Upper lobe of right lung (tissue), 1 donor: ENCODE results near the gene XRN2. TPM values are rescaled to one million over a fixed set of nuclear protein-coding genes. Genes with fewer than 3 reads are reported as not detected.

ENCODE experiments used
- ATAC-seq: fragments of 200-7000 bp; cut with Tn5 transposase; one replicate; pipeline ENCODE4 v1.9.1; 2020; ENCODE audit warnings: mild to moderate bottlenecking, moderate library complexity
- DNase-seq: peaks from one replicate; pipeline ENCODE4 v3.0.0-alpha.2; 2020
- H3K27ac ChIP-seq: fragments of 200-600 bp; one replicate; pipeline ENCODE4 v1.8.0; 2022
- H3K27me3 ChIP-seq: fragments of 200-600 bp; one replicate; pipeline ENCODE4 v1.8.0; 2022; ENCODE audit warnings: mild to moderate bottlenecking
- H3K36me3 ChIP-seq: fragments of 200-600 bp; one replicate; pipeline ENCODE4 v1.8.0; 2022
- H3K4me1 ChIP-seq: fragments of 200-600 bp; one replicate; pipeline ENCODE4 v1.8.0; 2022
- H3K4me3 ChIP-seq: fragments of 200-600 bp; one replicate; pipeline ENCODE4 v1.8.0; 2022; ENCODE audit warnings: mild to moderate bottlenecking
- H3K9me3 ChIP-seq: fragments of 200-600 bp; one replicate; pipeline ENCODE4 v1.8.0; 2022
- intact Hi-C: fragments of 100-400 bp; cut with DNase I; formaldehyde crosslinking; loops from one replicate; pipeline ENCODE4 v1.11.0; 2022
- total RNA-seq: library from RNA; stranded (reverse); fragmentation: NEBNext Ultra II Directional; extraction: Animal tissue kit (Norgen Biotek cat#: 25700); gene quantifications from one replicate; pipeline ENCODE4 v1.2.1, GENCODE V29; 2021
- TF ChIP-seq, protein P1 (sequence below): fragments of 200-600 bp; IDR thresholded peaks from one replicate; pipeline ENCODE4 v1.8.0; 2022; ENCODE audit warnings: antibody characterized with exemption
- donor health status: DM: no; HTN: yes; CAD: no; lungs with severe emphysema.

Gene XRN2
- total RNA-seq, 1 donor from 2014 or later, result 54.9 TPM

DNA sequence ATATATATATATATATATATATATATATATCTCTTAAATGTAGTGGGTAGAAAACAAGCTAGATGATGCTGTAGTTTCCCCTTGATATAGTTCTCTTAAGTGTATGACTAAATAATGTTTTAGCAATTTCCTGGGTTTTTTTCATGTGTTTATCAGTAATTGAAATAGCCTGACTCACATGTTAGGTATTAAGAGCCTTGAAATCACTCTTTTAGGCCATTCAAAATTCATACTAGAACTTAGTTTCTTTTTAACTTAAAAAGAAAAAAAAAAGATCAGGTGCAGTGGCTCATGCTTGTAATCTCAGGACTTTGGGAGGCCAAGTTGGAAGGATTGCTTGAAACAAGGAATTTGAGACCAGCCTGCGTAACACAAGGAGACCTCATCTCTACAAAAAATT is 50.1 kb downstream of the XRN2 start:
- no peak for ATAC-seq
- intact Hi-C loops, result no loop called here
- no peaks in the 10 kb centered on the region for H3K4me1 ChIP-seq
- H3K36me3 ChIP-seq, result peaks cover 78% of the 10 kb centered on the region
- no peaks in the 10 kb centered on the region for H3K9me3 ChIP-seq
- no peak overlapping the region for H3K4me3 ChIP-seq
- no peaks in the 10 kb centered on the region for H3K27me3 ChIP-seq
- TF ChIP-seq, protein P1, sequence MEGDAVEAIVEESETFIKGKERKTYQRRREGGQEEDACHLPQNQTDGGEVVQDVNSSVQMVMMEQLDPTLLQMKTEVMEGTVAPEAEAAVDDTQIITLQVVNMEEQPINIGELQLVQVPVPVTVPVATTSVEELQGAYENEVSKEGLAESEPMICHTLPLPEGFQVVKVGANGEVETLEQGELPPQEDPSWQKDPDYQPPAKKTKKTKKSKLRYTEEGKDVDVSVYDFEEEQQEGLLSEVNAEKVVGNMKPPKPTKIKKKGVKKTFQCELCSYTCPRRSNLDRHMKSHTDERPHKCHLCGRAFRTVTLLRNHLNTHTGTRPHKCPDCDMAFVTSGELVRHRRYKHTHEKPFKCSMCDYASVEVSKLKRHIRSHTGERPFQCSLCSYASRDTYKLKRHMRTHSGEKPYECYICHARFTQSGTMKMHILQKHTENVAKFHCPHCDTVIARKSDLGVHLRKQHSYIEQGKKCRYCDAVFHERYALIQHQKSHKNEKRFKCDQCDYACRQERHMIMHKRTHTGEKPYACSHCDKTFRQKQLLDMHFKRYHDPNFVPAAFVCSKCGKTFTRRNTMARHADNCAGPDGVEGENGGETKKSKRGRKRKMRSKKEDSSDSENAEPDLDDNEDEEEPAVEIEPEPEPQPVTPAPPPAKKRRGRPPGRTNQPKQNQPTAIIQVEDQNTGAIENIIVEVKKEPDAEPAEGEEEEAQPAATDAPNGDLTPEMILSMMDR, result no peak
- H3K27ac ChIP-seq, result no peak overlapping the region
- DNase-seq, result no peak

DNA sequence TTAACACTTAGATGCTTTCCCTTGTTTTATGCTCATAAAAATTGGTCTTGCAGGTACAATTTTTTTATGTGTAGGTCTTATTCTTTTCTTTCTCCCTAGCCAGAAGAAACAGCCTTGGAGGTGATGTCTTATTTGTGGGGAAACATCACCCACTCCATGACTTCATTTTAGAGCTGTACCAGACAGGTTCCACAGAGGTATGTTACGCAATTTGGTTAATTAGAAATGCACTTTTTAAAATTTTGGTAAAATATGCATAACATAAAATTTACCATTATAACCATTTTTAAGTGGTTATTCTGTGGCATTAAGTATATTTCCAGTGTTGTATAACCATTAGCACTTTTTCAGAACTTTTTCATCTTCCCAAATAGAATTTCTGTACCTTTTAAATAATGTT is 52.9 kb downstream of the XRN2 start:
- H3K36me3 ChIP-seq, result peaks cover 80% of the 10 kb centered on the region
- intact Hi-C loops, result no loop called here
- DNase-seq, result no peak
- H3K27ac ChIP-seq, result no peak overlapping the region
- H3K4me3 ChIP-seq, result no peak overlapping the region
- H3K9me3 ChIP-seq, result no peaks in the 10 kb centered on the region
- peaks cover 11% of the 10 kb centered on the region for H3K4me1 ChIP-seq
- TF ChIP-seq, protein P1, result no peak
- ATAC-seq, result no peak
- no peaks in the 10 kb centered on the region for H3K27me3 ChIP-seq

- Histone ChIP-seq H3K27ac (no peak overlapping the region), H3K9me3 (no peaks in the 10 kb centered on the region), H3K27me3 (no peaks in the 10 kb centered on the region), H3K4me3 (no peak overlapping the region), H3K4me1 (peaks cover 15% of the 10 kb centered on the region), H3K36me3 (peaks cover 76% of the 10 kb centered on the region)
- intact Hi-C loops, result no loop called here
- DNase-seq (no peak), ATAC-seq (no peak)
- TF ChIP-seq, protein P1, result no peak
Measured at GRCh38 chr20:21356386-21356785, 53.3 kb downstream of the XRN2 start.

DNA sequence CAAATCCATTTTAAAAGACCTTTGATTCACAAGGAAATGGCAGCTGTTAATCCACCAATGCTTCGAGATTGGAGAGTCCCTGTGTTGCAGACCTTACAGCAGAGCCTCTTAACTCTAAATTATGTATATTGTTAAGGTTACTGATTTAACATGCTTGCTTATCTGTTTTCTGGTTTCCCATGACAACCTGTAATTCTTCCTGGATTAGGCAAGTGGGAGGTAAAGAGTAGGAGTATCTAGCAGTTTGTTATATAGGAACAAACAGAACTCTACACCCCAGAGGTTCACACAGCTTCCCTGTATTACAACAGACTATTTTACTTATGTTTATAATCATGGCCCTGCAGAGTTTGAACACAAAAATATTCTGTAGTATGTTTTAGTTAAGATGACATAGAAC is 54.7 kb downstream of the XRN2 start:
- H3K9me3 ChIP-seq, result no peaks in the 10 kb centered on the region
- ATAC-seq, result peak; percentile 39
- no peak overlapping the region for H3K27ac ChIP-seq
- peaks cover 78% of the 10 kb centered on the region for H3K36me3 ChIP-seq
- TF ChIP-seq, protein P1, result no peak
- intact Hi-C loops, result no loop called here
- H3K4me1 ChIP-seq, result peaks cover 21% of the 10 kb centered on the region
- H3K4me3 ChIP-seq, result no peak overlapping the region
- no peak for DNase-seq
- no peaks in the 10 kb centered on the region for H3K27me3 ChIP-seq

GRCh38 chr20:21358737-21359136 is 55.6 kb downstream of the XRN2 start:
- peaks cover 78% of the 10 kb centered on the region for H3K36me3 ChIP-seq
- ATAC-seq, result no peak

More at GRCh38 chr20:21358737-21359136, 55.6 kb downstream of the XRN2 start:
- no peak overlapping the region for H3K4me3 ChIP-seq
- intact Hi-C loops, result no loop called here
- H3K27ac ChIP-seq, result no peak overlapping the region
- no peaks in the 10 kb centered on the region for H3K27me3 ChIP-seq
- peaks cover 21% of the 10 kb centered on the region for H3K4me1 ChIP-seq
- TF ChIP-seq, protein P1, result no peak
- H3K9me3 ChIP-seq, result no peaks in the 10 kb centered on the region
- no peak for DNase-seq
